Left lobe of liver (tissue), 2 donors: Measurements from ENCODE around the gene PARP8. TPM values are rescaled to one million over a fixed set of nuclear protein-coding genes. Genes with fewer than 3 reads are reported as not detected.
"Not testable (repeated sequence)": the region's sequence is repeated elsewhere in the genome, so short reads cannot be mapped to it uniquely, and the experiment has no call there.

Source experiments
- ATAC-seq: fragments of 200-7000 bp; cut with Tn5 transposase; one replicate; pipeline ENCODE4 v1.9.1; 2020; ENCODE audit warnings: mild to moderate bottlenecking, moderate library complexity
- DNase-seq: peaks from one replicate; pipeline ENCODE4 v3.0.0-alpha.2; 2020; ENCODE audit warnings: low spot score
- total RNA-seq: library from RNA; stranded (reverse); gene quantifications from one replicate; pipeline ENCODE4 v1.2.1, GENCODE V29; 2021
- donor health status: DM: no; HTN: no; CAD: no; lungs with moderate emphysema.
- donor health status: DM: no; HTN: yes; CAD: no.

PARP8 gene
- total RNA-seq, 1 donor from 2014 or later: 5.2 TPM

GRCh38 chr5:50675385-50675784 lies 8.9 kb downstream of the PARP8 start:
- no peak for ATAC-seq
- no peak for DNase-seq

- DNase-seq, ATAC-seq: not testable (repeated sequence)
Observed at GRCh38 chr5:50679554-50679953, 13.1 kb downstream of the PARP8 start.

GRCh38 chr5:50684721-50685120 lies 18.3 kb downstream of the PARP8 start:
- ATAC-seq (no peak), DNase-seq (no peak)

- ATAC-seq (no peak), DNase-seq (no peak)
Observed at GRCh38 chr5:50687548-50687947, 21.1 kb downstream of the PARP8 start.

- ATAC-seq: no peak
Observed at GRCh38 chr5:50691399-50692016, 25.1 kb downstream of the PARP8 start.

GRCh38 chr5:50694027-50694590 lies 27.7 kb downstream of the PARP8 start:
- DNase-seq (no peak), ATAC-seq (no peak)

More at GRCh38 chr5:50691399-50692016, 25.1 kb downstream of the PARP8 start:
- DNase-seq: no peak

- not testable (repeated sequence) for ATAC-seq, DNase-seq
Observed at GRCh38 chr5:50694626-50695025, 28.2 kb downstream of the PARP8 start.

- no peak for DNase-seq
- no peak for ATAC-seq
Observed at GRCh38 chr5:50697739-50698138, 31.3 kb downstream of the PARP8 start.

GRCh38 chr5:50699737-50700136 lies 33.3 kb downstream of the PARP8 start:
- ATAC-seq (no peak), DNase-seq (no peak)

- DNase-seq: no peak
- no peak for ATAC-seq
Observed at GRCh38 chr5:50700706-50701105, 34.3 kb downstream of the PARP8 start.

GRCh38 chr5:50702615-50703366 lies 36.4 kb downstream of the PARP8 start:
- ATAC-seq: no peak
- DNase-seq: no peak

- no peak for DNase-seq
Observed at GRCh38 chr5:50703367-50703666, 36.9 kb downstream of the PARP8 start.

GRCh38 chr5:50704730-50705129 lies 38.3 kb downstream of the PARP8 start:
- DNase-seq (no peak), ATAC-seq (no peak)

More at GRCh38 chr5:50703367-50703666, 36.9 kb downstream of the PARP8 start:
- no peak for ATAC-seq

GRCh38 chr5:50709471-50709870 lies 43.0 kb downstream of the PARP8 start:
- ATAC-seq (no peak), DNase-seq (no peak)

- ATAC-seq: no peak
- DNase-seq: no peak
Observed at GRCh38 chr5:50710838-50711237, 44.4 kb downstream of the PARP8 start.

- DNase-seq (peak; percentile 73), ATAC-seq (peak; percentile 99)
Observed at GRCh38 chr5:50711280-50711679, 44.8 kb downstream of the PARP8 start.

GRCh38 chr5:50712479-50712878 lies 46.0 kb downstream of the PARP8 start:
- ATAC-seq (no peak), DNase-seq (no peak)

GRCh38 chr5:50715001-50715400 lies 48.6 kb downstream of the PARP8 start:
- ATAC-seq: no peak

GRCh38 chr5:50716134-50716533 lies 49.7 kb downstream of the PARP8 start:
- no peak for DNase-seq
- no peak for ATAC-seq

More at GRCh38 chr5:50715001-50715400, 48.6 kb downstream of the PARP8 start:
- no peak for DNase-seq

- ATAC-seq: peak; percentile 99
Observed at GRCh38 chr5:50717651-50718050, 51.2 kb downstream of the PARP8 start.

GRCh38 chr5:50720061-50720710 lies 53.7 kb downstream of the PARP8 start:
- ATAC-seq: no peak
- no peak for DNase-seq

More at GRCh38 chr5:50717651-50718050, 51.2 kb downstream of the PARP8 start:
- DNase-seq: no peak

GRCh38 chr5:50722223-50722622 lies 55.8 kb downstream of the PARP8 start:
- DNase-seq (no peak), ATAC-seq (no peak)
